B cell (primary cell): ENCODE results near the gene AMPH. TPM values are rescaled to one million over a fixed set of nuclear protein-coding genes. Genes with fewer than 3 reads are reported as not detected.

Experiments used
- ATAC-seq: fragments of 200-7000 bp; cut with Tn5 transposase; one replicate; pipeline ENCODE4 v1.10.0; 2021; ENCODE audit warnings: low read depth, mild to moderate bottlenecking, moderate number of reproducible peaks, moderate library complexity
- CTCF ChIA-PET: fragments of 350-600 bp; sonication (Branson Sonifier 250); formaldehyde crosslinking; loops from one replicate; lab custom pipeline; 2021; ENCODE audit warnings: antibody characterized with exemption, inconsistent platforms; lab: Charles Lee
- POLR2A ChIA-PET: fragments of 350-600 bp; sonication (Branson Sonifier 250); formaldehyde crosslinking; loops from one replicate; lab custom pipeline; 2021; ENCODE audit warnings: antibody characterized with exemption; lab: Charles Lee
- DNase-seq: peaks from one replicate; pipeline ENCODE4 v3.0.0; 2013
- H2AFZ ChIP-seq: 2 replicates; pipeline ENCODE4 v1.6.1; 2012; ENCODE audit warnings: mild to moderate bottlenecking, low read depth, low read length; ENCODE audit not compliant: insufficient read depth, poor library complexity, severe bottlenecking
- H3K27ac ChIP-seq, 2 donors: 1 replicate in 1 of 2; 2 replicates in 1 of 2; pipeline ENCODE4 v1.5.1; 2012 to 2013; ENCODE audit warnings: low read length in 2 of 2, mild to moderate bottlenecking in 2 of 2, moderate library complexity in 1 of 2
- H3K27me3 ChIP-seq, 4 experiments: fragments of 200-600 bp in 1 of 4; sonication (generic) in 1 of 4; replicated peaks in 1 of 4; 1 replicate in 2 of 4; 2 replicates in 2 of 4; pipeline versions ENCODE4 v1.6.1 to v1.7.0; 2013 to 2016; ENCODE audit warnings: low read length in 3 of 4, mild to moderate bottlenecking in 2 of 4, mixed read lengths in 1 of 4, moderate library complexity in 1 of 4; ENCODE audit not compliant: insufficient read depth in 4 of 4, control insufficient read depth in 3 of 4; ENCODE audit errors: control extremely low read depth in 1 of 4
- H3K36me3 ChIP-seq, 2 experiments: replicated peaks in 1 of 2; 1 replicate in 1 of 2; 2 replicates in 1 of 2; pipeline versions ENCODE4 v1.6.1 to v1.7.1; 2013; ENCODE audit warnings: low read length in 1 of 2; ENCODE audit not compliant: insufficient read depth in 2 of 2, control insufficient read depth in 1 of 2; ENCODE audit errors: control extremely low read depth in 1 of 2, extremely low read depth in 1 of 2
- H3K4me1 ChIP-seq, 2 donors: fragments of 200-600 bp in 1 of 2; sonication (generic) in 1 of 2; 1 replicate in 1 of 2; 2 replicates in 1 of 2; pipeline versions ENCODE4 v1.5.1 to v1.6.1; 2013 to 2017; ENCODE audit warnings: low read length in 2 of 2; ENCODE audit not compliant: control insufficient read depth in 2 of 2, insufficient read depth in 2 of 2
- H3K4me2 ChIP-seq: replicated peaks from 2 replicates; pipeline ENCODE3; 2012; ENCODE audit warnings: mild to moderate bottlenecking, low read depth, low read length; ENCODE audit not compliant: poor library complexity, severe bottlenecking
- H3K4me3 ChIP-seq, 5 experiments: fragments of 200-600 bp in 1 of 5; sonication (generic) in 1 of 5; 1 replicate in 3 of 5; 2 replicates in 2 of 5; pipeline versions ENCODE4 v1.5.1 to v1.7.0; 2011 to 2016; ENCODE audit warnings: low read length in 4 of 5, mild to moderate bottlenecking in 4 of 5, low read depth in 2 of 5, control low read depth in 1 of 5, moderate library complexity in 1 of 5; ENCODE audit not compliant: insufficient read depth in 1 of 5; ENCODE audit errors: control extremely low read depth in 1 of 5, extremely low read depth in 1 of 5
- H3K79me2 ChIP-seq: fragments of 200-600 bp; sonication (generic); one replicate; pipeline ENCODE4 v1.6.0; 2016; ENCODE audit warnings: low read length; ENCODE audit not compliant: control insufficient read depth, insufficient read depth
- H3K9ac ChIP-seq: fragments of 200-600 bp; sonication (generic); 2 replicates; pipeline ENCODE4 v1.6.1; 2017; ENCODE audit warnings: mild to moderate bottlenecking, low read length, moderate library complexity
- H3K9me3 ChIP-seq, 3 donors: one replicate each; pipeline versions ENCODE4 v1.6.1 to v1.7.1; 2013; ENCODE audit warnings: low read length in 2 of 3; ENCODE audit not compliant: control insufficient read depth in 2 of 3, insufficient read depth in 1 of 3; ENCODE audit errors: control extremely low read depth in 1 of 3
- H4K20me1 ChIP-seq: 2 replicates; pipeline ENCODE4 v1.6.0; 2012; ENCODE audit warnings: mild to moderate bottlenecking, low read length; ENCODE audit not compliant: insufficient read depth, control insufficient read depth, poor library complexity, severe bottlenecking
- H3K27ac Mint-ChIP-seq: one replicate; pipeline ENCODE4 v1.8.0; 2021; ENCODE audit warnings: mixed read lengths
- H3K27me3 Mint-ChIP-seq: one replicate; pipeline ENCODE4 v1.8.0; 2021; ENCODE audit warnings: mixed read lengths
- H3K4me1 Mint-ChIP-seq: one replicate; pipeline ENCODE4 v1.8.0; 2021; ENCODE audit warnings: mixed read lengths
- H3K4me3 Mint-ChIP-seq: one replicate; pipeline ENCODE4 v1.8.0; 2021; ENCODE audit warnings: mixed read lengths
- H3K9me3 Mint-ChIP-seq: one replicate; pipeline ENCODE4 v1.8.0; 2022; ENCODE audit warnings: mixed read lengths; ENCODE audit not compliant: insufficient read depth
- CTCF ChIP-seq: fragments of 200-600 bp; IDR thresholded peaks from one replicate; pipeline ENCODE4 v1.8.0; 2022; ENCODE audit warnings: antibody characterized with exemption, mild to moderate bottlenecking
- EZH2 ChIP-seq: IDR thresholded peaks from 2 replicates; pipeline ENCODE4 v1.6.1; 2012; ENCODE audit warnings: borderline replicate concordance, low read depth, mild to moderate bottlenecking, moderate library complexity, low read length; ENCODE audit not compliant: insufficient read depth, poor library complexity, severe bottlenecking
- WGBS: methylation state at CpG from one replicate; pipeline ENCODE4 v1.1.5; 2013; ENCODE audit warnings: missing lambda C conversion rate; ENCODE audit not compliant: insufficient coverage; 5-methylcytosine and 5-hydroxymethylcytosine counted together
- intact Hi-C: fragments of 100-400 bp; cut with micrococcal nuclease; formaldehyde crosslinking; loops from one replicate; pipeline ENCODE4 v1.10.0; 2022
- polyA plus RNA-seq: library from polyadenylated mRNA; depleted of rRNA; stranded (reverse); fragments of >200 nt; gene quantifications from 2 replicates; pipeline ENCODE4 v1.2.3, GENCODE V29; 2012
- total RNA-seq, 2 donors: library from RNA; stranded (reverse); fragments of 120-200 nt in 1 of 2; gene quantifications; 1 replicate in 1 of 2; 2 replicates in 1 of 2; pipeline versions ENCODE4 v1.2.3 to v1.2.4, GENCODE V29; 2013 to 2022

AMPH gene
- total and polyA plus RNA-seq, 2 donors (not counting 1 experiment from before 2014, with no cell fraction given): not detected

- H3K27ac Mint-ChIP-seq: no peak overlapping the region
- H4K20me1 ChIP-seq: no peaks in the 10 kb centered on the region
- TF ChIP-seq EZH2 (no peak), CTCF (no peak)
- no peak for ATAC-seq
- no peaks in the 10 kb centered on the region for H3K4me1 ChIP-seq
- no peaks in the 10 kb centered on the region for H3K36me3 ChIP-seq
- H3K27me3 ChIP-seq: peaks cover 0 to 6% (median 2%) of the 10 kb centered on the region in 4 experiments
- H3K4me1 Mint-ChIP-seq: no peaks in the 10 kb centered on the region
- WGBS: 79% methylated on average over 2 of the region's 2 CpGs
- H3K9me3 ChIP-seq: no peaks in the 10 kb centered on the region
- no peaks in the 10 kb centered on the region for H3K9me3 Mint-ChIP-seq
- no peak for DNase-seq
- POLR2A ChIA-PET: no interaction called here
- no peak overlapping the region for H3K4me2 ChIP-seq
- no peak overlapping the region for H3K9ac ChIP-seq
- no peaks in the 10 kb centered on the region for H3K79me2 ChIP-seq
- H3K4me3 Mint-ChIP-seq: no peak overlapping the region
- intact Hi-C loops: no loop called here
- H2AFZ ChIP-seq: no peak overlapping the region
- H3K27ac ChIP-seq: no peak overlapping the region
- CTCF ChIA-PET: no interaction called here
- peaks cover 16% of the 10 kb centered on the region for H3K27me3 Mint-ChIP-seq
- H3K4me3 ChIP-seq: no peak overlapping the region
Measured at GRCh38 chr7:38615665-38616064, 15.5 kb downstream of the AMPH start.

DNA sequence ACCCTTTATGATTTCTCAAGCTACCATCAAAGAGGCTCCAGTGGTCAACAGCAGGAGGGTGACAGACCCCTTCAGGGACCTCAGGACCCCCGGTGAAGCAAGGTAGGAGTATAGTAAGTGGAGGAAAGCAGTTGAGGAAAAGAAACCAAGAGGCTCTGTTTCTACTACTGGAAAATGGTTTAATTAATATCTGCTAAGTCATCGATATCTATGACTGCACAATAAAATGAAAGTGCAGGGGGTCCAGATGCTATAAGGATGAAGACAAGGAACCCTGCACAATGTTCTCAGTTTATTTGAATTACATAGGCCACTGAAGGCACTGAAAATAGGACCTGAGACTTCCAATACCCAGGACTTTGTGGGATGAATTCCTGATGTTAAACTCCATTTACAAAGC, 23.7 kb downstream of the AMPH start:
- ChIA-PET POLR2A (no interaction called here), CTCF (no interaction called here)
- H4K20me1 ChIP-seq: no peaks in the 10 kb centered on the region
- no peak overlapping the region for H3K4me2 ChIP-seq
- H3K4me1 ChIP-seq: no peaks in the 10 kb centered on the region
- H3K9me3 ChIP-seq: no peaks in the 10 kb centered on the region
- no peak overlapping the region for H2AFZ ChIP-seq
- no peak overlapping the region for H3K27ac ChIP-seq
- Mint-ChIP-seq H3K27me3 (peaks cover 26% of the 10 kb centered on the region), H3K9me3 (no peaks in the 10 kb centered on the region), H3K27ac (no peak overlapping the region), H3K4me1 (no peaks in the 10 kb centered on the region), H3K4me3 (no peak overlapping the region)
- ATAC-seq (no peak), DNase-seq (no peak)
- H3K9ac ChIP-seq: no peak overlapping the region
- H3K4me3 ChIP-seq: no peak overlapping the region
- TF ChIP-seq EZH2: no peak
- no peak for TF ChIP-seq CTCF
- 63% methylated on average over 1 of the region's 2 CpGs for WGBS
- intact Hi-C loops: no loop called here
- no peaks in the 10 kb centered on the region for H3K79me2 ChIP-seq
- peaks cover 0 to 12% (median 1%) of the 10 kb centered on the region in 4 experiments for H3K27me3 ChIP-seq
- H3K36me3 ChIP-seq: no peaks in the 10 kb centered on the region
